Subcutaneous abdominal adipose tissue (tissue), 5 donors: ENCODE data around the gene THTPA.

ENCODE experiments used
- H3K27ac ChIP-seq: one replicate; pipeline ENCODE4 v1.7.0; 2013; ENCODE audit warnings: low read depth, mild to moderate bottlenecking, inconsistent platforms, low read length, moderate library complexity
- H3K27me3 ChIP-seq, 5 donors: one replicate each; pipeline ENCODE4 v1.7.0; 2013; ENCODE audit warnings: low read length in 5 of 5, inconsistent platforms in 1 of 5; ENCODE audit not compliant: control insufficient read depth in 5 of 5, insufficient read depth in 4 of 5
- H3K36me3 ChIP-seq, 5 donors: one replicate each; pipeline ENCODE4 v1.7.0; 2013; ENCODE audit warnings: low read length in 5 of 5; ENCODE audit not compliant: control insufficient read depth in 5 of 5, insufficient read depth in 5 of 5
- H3K4me1 ChIP-seq, 5 donors: one replicate each; pipeline ENCODE4 v1.7.0; 2013; ENCODE audit warnings: low read length in 5 of 5, mild to moderate bottlenecking in 3 of 5, moderate library complexity in 1 of 5; ENCODE audit not compliant: control insufficient read depth in 5 of 5, insufficient read depth in 5 of 5
- H3K4me3 ChIP-seq, 5 donors: one replicate each; pipeline ENCODE4 v1.7.0; 2013; ENCODE audit warnings: low read length in 5 of 5, low read depth in 1 of 5
- H3K9ac ChIP-seq, 5 donors: one replicate each; pipeline ENCODE4 v1.7.0; 2013; ENCODE audit warnings: low read length in 5 of 5, mild to moderate bottlenecking in 4 of 5, moderate library complexity in 3 of 5
- H3K9me3 ChIP-seq, 5 donors: one replicate each; pipeline ENCODE4 v1.7.0; 2013; ENCODE audit warnings: low read length in 5 of 5; ENCODE audit not compliant: control insufficient read depth in 5 of 5
- donor health status: healthy.
- donor health status: healthy.
- donor health status: healthy.
- donor health status: healthy.
- donor health status: healthy.

THTPA gene

GRCh38 chr14:23521785-23522640 lies 34.1 kb upstream of the THTPA start:
- H3K36me3 ChIP-seq: peaks cover 0 to 26% (median 0%) of the 10 kb centered on the region in 5 donors
- H3K4me1 ChIP-seq: peaks cover 0 to 9% (median 0%) of the 10 kb centered on the region in 5 donors
- H3K27ac ChIP-seq: no peak overlapping the region
- H3K27me3 ChIP-seq: no peaks in the 10 kb centered on the region
- H3K4me3 ChIP-seq: no peak overlapping the region
- no peaks in the 10 kb centered on the region for H3K9me3 ChIP-seq
- H3K9ac ChIP-seq: no peak overlapping the region

- Histone ChIP-seq H3K36me3 (peaks cover 0 to 33% (median 4%) of the 10 kb centered on the region in 5 donors), H3K4me1 (peaks cover 0 to 9% (median 0%) of the 10 kb centered on the region in 5 donors), H3K9me3 (no peaks in the 10 kb centered on the region), H3K27ac (no peak overlapping the region), H3K4me3 (no peak overlapping the region), H3K27me3 (no peaks in the 10 kb centered on the region), H3K9ac (no peak overlapping the region)
Observed at GRCh38 chr14:23522643-23523198, 33.4 kb upstream of the THTPA start.

GRCh38 chr14:23523229-23524016 lies 32.6 kb upstream of the THTPA start:
- Histone ChIP-seq H3K27ac (no peak overlapping the region), H3K27me3 (no peaks in the 10 kb centered on the region), H3K4me1 (peaks cover 0 to 5% (median 0%) of the 10 kb centered on the region in 5 donors), H3K9me3 (no peaks in the 10 kb centered on the region), H3K9ac (no peak overlapping the region), H3K4me3 (no peak overlapping the region), H3K36me3 (peaks cover 0 to 37% (median 4%) of the 10 kb centered on the region in 5 donors)

GRCh38 chr14:23524954-23525353 lies 31.1 kb upstream of the THTPA start:
- Histone ChIP-seq H3K9ac (no peak overlapping the region), H3K27me3 (no peaks in the 10 kb centered on the region), H3K27ac (no peak overlapping the region), H3K4me3 (no peak overlapping the region), H3K36me3 (peaks cover 0 to 37% (median 4%) of the 10 kb centered on the region in 5 donors), H3K4me1 (no peaks in the 10 kb centered on the region), H3K9me3 (no peaks in the 10 kb centered on the region)

GRCh38 chr14:23525611-23526010 lies 30.5 kb upstream of the THTPA start:
- H3K27me3 ChIP-seq: no peaks in the 10 kb centered on the region
- peaks cover 0 to 4% (median under 1%) of the 10 kb centered on the region in 5 donors for H3K4me1 ChIP-seq

GRCh38 chr14:23528555-23528954 lies 27.5 kb upstream of the THTPA start:
- no peaks in the 10 kb centered on the region for H3K9me3 ChIP-seq
- H3K27ac ChIP-seq: no peak overlapping the region
- peaks cover 0 to 46% (median 4%) of the 10 kb centered on the region in 5 donors for H3K36me3 ChIP-seq
- no peak overlapping the region for H3K9ac ChIP-seq
- H3K4me1 ChIP-seq: peaks cover 0 to 9% (median 3%) of the 10 kb centered on the region in 5 donors
- H3K27me3 ChIP-seq: no peaks in the 10 kb centered on the region
- no peak overlapping the region for H3K4me3 ChIP-seq

More at GRCh38 chr14:23525611-23526010, 30.5 kb upstream of the THTPA start:
- Histone ChIP-seq H3K36me3 (peaks cover 0 to 37% (median 4%) of the 10 kb centered on the region in 5 donors), H3K9ac (no peak overlapping the region), H3K4me3 (no peak overlapping the region), H3K9me3 (no peaks in the 10 kb centered on the region), H3K27ac (no peak overlapping the region)

GRCh38 chr14:23529016-23529415 lies 27.1 kb upstream of the THTPA start:
- H3K9ac ChIP-seq: no peak overlapping the region
- peaks cover 0 to 9% (median 3%) of the 10 kb centered on the region in 5 donors for H3K4me1 ChIP-seq
- no peaks in the 10 kb centered on the region for H3K27me3 ChIP-seq
- no peak overlapping the region for H3K4me3 ChIP-seq
- H3K27ac ChIP-seq: no peak overlapping the region
- no peaks in the 10 kb centered on the region for H3K9me3 ChIP-seq
- peaks cover 0 to 48% (median 4%) of the 10 kb centered on the region in 5 donors for H3K36me3 ChIP-seq

GRCh38 chr14:23530375-23531055 lies 25.6 kb upstream of the THTPA start:
- Histone ChIP-seq H3K27me3 (no peaks in the 10 kb centered on the region), H3K4me1 (peaks cover 0 to 9% (median 3%) of the 10 kb centered on the region in 5 donors), H3K27ac (no peak overlapping the region), H3K36me3 (peaks cover 0 to 60% (median 6%) of the 10 kb centered on the region in 5 donors), H3K4me3 (no peak overlapping the region), H3K9ac (peak overlapping the region in 1 of 5 donors; percentile 16), H3K9me3 (no peaks in the 10 kb centered on the region)

- H3K4me1 ChIP-seq: peaks cover 0 to 9% (median 3%) of the 10 kb centered on the region in 5 donors
- no peak overlapping the region for H3K27ac ChIP-seq
- H3K9me3 ChIP-seq: no peaks in the 10 kb centered on the region
- no peaks in the 10 kb centered on the region for H3K27me3 ChIP-seq
- H3K36me3 ChIP-seq: peaks cover 0 to 51% (median 6%) of the 10 kb centered on the region in 5 donors
- no peak overlapping the region for H3K4me3 ChIP-seq
- H3K9ac ChIP-seq: no peak overlapping the region
Observed at GRCh38 chr14:23531391-23531790, 24.7 kb upstream of the THTPA start.
